ENCODE results near the gene RIT2.

Gene RIT2

DNA sequence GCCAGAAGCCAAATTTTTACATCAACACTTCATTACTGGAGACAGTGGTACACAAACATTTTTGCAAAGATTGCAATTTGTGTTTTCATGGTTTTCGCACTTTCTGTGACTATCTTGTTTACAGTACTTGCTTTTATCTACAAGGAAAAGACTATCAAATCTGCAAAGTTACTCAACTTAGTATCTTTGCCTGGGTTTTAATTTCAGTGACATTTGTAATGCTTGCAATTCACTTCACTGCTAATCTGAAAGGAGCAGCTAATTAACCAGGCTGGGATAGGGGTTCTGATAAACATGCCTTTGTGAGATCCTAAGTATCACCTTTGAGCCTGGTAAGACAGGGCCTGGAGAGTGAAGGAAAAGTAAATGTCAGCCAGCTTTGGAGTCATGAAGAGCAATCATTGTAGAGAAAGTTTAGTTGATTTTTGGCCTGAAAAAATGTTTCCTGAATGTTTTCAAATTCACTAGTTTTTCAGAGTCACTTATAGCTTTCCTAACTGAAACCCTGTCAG lies 194.2 kb downstream of the RIT2 start:
- no peak for DNase-seq

- no peak for DNase-seq
Observed at GRCh38 chr18:42920621-42921020, 194.9 kb downstream of the RIT2 start.

DNA sequence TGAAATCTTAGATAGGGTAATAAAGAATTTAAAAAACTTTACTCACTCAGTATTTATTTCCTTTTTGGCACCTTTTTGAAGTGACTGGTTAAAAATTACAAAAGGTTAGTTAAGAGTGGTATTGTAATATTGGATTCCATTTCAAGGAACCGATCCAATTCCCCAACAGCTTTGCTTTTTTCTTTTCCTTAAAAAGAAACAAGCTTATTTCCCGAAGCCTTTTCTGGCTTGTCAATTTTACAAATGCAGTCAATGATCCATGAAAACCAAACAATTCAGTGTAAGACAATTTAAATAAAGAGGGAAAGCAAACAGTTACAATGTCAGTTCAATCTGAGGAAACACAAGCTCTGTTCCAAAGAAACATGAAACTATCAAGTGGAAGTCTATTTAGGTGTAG lies 200.2 kb downstream of the RIT2 start:
- DNase-seq, result no peak

DNA sequence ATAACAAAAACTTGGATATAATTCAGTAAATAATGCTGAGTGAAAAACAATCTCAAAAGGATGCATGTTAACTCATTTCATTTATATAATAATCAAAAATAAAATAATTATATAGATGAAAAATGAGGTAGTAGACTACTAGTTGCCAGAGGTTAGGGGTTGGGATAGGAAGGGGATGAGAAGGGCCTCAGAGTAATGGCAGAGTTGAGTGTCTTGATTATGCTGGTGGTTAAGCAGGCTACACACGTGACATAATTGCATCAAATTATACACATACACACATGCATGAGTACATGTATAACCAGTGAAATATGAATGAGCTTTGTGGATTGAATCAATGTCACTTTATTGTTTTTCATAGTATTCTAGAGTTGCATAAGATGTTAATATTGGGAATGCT lies 201.0 kb downstream of the RIT2 start:
- DNase-seq, result no peak

- no peak for DNase-seq
Observed at GRCh38 chr18:42909095-42909494, 206.4 kb downstream of the RIT2 start.

DNA sequence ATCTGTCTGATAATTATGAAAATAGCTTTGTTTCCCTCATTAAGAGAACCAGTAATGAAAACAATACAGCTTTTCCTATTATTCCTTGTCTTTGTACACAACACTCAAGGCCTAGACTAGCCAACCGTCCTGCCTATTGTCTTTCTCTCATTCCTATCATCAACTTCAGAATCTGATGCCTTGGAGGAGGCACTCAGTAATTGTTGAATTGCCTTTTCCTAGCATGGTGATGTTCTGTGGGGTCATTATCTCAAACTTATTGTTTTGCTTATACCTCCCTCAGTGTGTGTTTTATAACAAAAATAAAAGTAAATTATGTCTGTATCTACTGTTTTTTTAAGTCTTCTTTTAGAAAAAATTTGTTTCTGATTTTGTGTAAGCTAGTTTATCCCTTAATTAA lies 208.7 kb downstream of the RIT2 start:
- no peak for DNase-seq

- no peak for DNase-seq
Observed at GRCh38 chr18:42901161-42901560, 214.3 kb downstream of the RIT2 start.

- no peak for DNase-seq
Observed at GRCh38 chr18:42893977-42894376, 221.5 kb downstream of the RIT2 start.

GRCh38 chr18:42892181-42892580 lies 223.3 kb downstream of the RIT2 start:
- DNase-seq, result no peak

GRCh38 chr18:42891705-42892104 lies 223.8 kb downstream of the RIT2 start:
- DNase-seq, result no peak

DNA sequence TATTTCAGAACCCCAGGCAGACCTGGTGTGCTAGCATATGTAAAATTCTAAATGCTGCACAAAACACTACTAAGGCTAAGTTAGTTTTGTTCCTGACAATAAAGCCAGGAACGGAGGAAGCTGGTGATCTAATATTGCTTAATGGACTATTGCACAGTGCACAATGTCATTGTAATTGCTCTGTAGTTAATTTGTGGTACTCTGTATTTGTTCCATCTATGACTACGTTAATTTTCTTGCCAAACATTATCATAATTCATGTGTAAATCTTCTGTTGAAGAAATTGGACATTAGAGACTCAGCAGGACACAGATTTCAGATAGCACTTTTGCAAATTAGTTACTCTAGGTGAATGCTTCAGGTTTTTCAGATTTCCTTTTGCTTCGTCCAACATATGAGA lies 232.3 kb downstream of the RIT2 start:
- DNase-seq, result no peak

DNA sequence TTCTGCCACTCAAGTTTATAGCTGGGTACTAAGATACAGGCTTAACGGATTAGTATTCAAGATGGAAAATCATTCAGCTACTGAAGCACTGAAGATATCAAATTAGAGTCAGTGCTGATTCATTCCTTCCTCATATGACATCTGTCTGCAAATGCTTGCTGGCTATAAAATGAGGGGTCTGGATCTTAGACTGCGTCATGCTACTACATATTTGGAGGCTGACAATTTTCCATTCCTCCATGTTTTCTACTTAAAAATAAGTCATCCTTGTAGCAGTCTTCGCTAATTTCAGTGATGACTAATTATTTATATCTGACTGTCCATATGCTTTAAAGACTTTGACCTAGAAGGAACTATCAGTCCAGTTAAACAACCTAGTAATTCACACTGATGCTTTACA lies 233.4 kb downstream of the RIT2 start:
- DNase-seq, result no peak

DNA sequence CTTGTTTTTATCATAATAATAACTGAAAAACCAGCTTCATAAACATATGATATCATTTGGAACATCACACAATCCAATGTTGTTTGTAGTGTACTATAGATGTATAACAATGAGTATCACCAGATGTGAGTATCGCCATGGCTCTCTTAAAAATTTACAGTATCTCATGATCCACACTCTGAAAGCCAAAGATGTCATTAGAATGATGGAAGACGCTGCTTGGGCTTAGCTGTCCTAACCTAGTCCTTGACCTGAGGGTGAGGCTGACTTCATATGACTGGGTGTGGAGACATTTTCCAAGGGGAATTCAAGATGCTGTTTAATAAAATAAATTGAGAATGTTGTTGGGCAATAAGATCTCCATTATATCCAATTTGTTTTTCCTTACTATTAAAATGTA lies 242.6 kb downstream of the RIT2 start:
- no peak for DNase-seq

- no peak for DNase-seq
Observed at GRCh38 chr18:42864876-42865275, 250.6 kb downstream of the RIT2 start.

DNA sequence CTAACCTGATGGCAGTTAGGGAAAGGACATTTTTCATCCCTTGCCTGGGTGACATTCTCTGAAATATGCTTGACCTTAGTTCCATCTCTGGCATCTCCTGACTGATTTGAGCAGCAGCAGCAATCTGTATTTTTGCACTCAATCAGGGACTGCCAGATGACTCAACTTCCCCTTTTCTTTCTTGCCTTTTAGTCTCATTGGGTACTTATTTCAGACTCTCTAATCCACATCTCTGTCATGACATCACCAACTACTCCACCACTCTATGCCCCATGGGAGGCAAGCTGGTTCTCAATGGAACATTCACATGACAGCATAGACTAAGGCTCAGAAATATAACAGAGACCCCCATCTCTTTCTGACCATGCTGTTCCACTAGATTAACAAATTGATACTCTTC lies 254.2 kb downstream of the RIT2 start:
- DNase-seq, result no peak

GRCh38 chr18:42860548-42860947 lies 254.9 kb downstream of the RIT2 start:
- no peak for DNase-seq

GRCh38 chr18:42860011-42860410 lies 255.5 kb downstream of the RIT2 start:
- DNase-seq, result no peak

DNA sequence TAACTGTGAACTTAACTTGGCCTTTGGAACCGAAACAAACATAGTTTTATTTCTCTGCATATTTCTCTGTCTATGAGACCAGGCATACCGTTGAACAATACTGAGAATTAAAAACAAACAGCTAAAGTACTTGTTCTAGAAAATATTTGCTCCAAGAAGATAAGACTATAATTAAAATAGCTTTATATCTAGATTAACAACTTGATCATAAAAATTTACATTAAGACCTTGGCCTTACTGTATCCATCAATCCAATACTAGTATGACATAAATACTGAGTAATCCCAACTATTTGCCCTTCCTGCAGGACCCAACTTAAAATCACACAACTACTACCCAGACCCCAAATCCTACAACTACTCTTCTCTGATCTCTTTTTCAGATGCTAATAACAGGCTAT lies 260.9 kb downstream of the RIT2 start:
- DNase-seq, result no peak

- no peak for DNase-seq
Observed at GRCh38 chr18:42850174-42851083, 265.1 kb downstream of the RIT2 start.

DNA sequence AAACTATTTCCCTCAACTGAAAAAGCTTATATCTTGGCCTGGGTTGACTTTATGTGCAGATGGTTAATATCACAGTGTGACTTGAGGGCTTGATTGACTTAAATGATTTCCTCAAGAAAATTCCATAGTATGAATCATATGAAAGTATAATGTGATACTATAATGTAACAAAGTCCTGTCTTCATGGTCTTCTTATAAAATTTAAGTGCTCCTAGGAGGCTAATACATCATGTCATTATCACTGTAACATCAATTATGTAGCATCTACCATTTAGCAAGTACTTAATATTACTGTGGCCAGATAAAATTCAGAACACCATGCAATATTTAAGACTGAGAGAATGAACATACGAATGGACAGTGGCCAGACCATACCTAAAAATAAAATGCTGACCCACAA lies 276.1 kb downstream of the RIT2 start:
- DNase-seq, result no peak

DNA sequence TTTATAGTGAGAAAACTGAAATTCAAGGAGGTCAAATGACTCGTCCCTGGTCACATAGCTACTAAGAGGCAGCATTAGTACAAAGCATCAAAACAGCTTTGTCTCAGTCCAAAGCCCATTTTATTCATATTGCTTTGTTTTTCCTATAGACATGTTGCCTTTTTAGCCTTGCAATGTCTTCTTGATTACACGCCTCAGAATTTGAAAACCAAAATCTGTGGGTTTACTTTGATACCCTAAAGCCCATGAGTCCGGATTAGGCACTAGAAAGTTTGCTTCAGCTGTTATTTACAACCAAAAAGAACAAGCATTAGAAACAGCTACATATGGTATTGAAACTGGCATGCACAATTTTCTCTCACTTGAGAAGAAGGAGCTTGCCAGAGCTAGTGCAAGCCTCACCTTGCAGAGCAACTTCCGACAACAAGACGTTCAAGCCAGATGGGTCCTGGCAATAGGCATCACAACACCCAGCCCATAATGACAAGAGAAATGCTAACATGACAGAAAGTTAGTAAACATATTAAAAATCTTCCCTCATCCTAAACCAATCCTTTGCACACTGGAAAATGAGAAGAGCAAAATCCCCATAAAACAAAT lies 276.8 kb downstream of the RIT2 start:
- DNase-seq, result no peak

GRCh38 chr18:42830936-42831335 lies 284.5 kb downstream of the RIT2 start:
- no peak for DNase-seq

DNA sequence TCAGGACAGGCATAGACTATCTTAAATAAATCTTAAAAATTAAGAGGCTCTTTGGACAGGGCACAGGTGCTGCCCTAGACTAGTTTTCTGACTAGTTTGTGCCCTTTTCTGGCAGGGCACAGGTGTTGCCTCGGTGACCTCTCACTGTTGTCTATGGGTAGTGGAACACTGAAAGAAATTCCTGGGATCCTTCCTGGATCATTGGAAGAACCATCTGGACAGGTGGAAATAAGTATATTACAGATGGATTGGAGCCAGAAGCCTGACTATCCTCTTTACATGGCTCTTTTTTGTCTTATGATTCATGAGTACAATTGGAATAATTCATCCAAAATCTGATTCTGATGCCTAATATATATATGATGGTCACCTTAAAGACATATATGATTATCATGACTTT lies 286.6 kb downstream of the RIT2 start:
- DNase-seq, result no peak

DNA sequence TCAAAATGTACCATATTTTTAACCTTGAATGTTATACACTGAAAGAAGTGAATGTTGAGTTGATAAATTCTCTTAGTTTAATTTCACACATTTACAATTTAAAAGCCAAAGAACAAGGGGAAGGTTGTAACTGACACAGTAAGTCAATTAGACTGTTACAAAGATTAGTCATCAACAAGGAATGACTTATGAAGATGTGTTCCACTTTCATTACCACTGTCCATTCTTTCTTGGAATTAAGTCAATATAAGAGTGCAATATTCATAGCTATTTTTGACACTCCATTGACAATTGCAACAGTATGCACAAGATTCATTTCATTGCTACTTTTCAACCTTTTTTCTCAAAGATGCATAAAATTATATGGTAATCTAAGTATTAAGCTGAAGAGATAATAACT lies 291.3 kb downstream of the RIT2 start:
- DNase-seq, result no peak

GRCh38 chr18:42822711-42823110 lies 292.8 kb downstream of the RIT2 start:
- no peak for DNase-seq
